GM23248 (cell line): ENCODE measurements around the gene COL11A2. TPM values are rescaled to one million over a fixed set of nuclear protein-coding genes. Genes with fewer than 3 reads are reported as not detected.

Experiments
- DNase-seq: peaks from one replicate; pipeline ENCODE4 v3.0.0-alpha.2; 2015
- H2AFZ ChIP-seq: fragments of 200-600 bp; sonication (generic); 2 replicates; pipeline ENCODE4 v1.6.1; 2016; ENCODE audit warnings: antibody characterized with exemption
- H3F3A ChIP-seq: fragments of 200-600 bp; sonication (generic); 2 replicates; pipeline ENCODE4 v1.6.1; 2016; ENCODE audit warnings: mild to moderate bottlenecking, antibody characterized with exemption, mixed run types; ENCODE audit not compliant: insufficient read depth
- H3K27ac ChIP-seq: fragments of 200-600 bp; sonication (generic); 2 replicates; pipeline ENCODE4 v1.5.1; 2016; ENCODE audit warnings: mild to moderate bottlenecking
- H3K27me3 ChIP-seq: fragments of 200-600 bp; sonication (generic); replicated peaks from 2 replicates; pipeline ENCODE4 v1.6.1; 2016; ENCODE audit warnings: mild to moderate bottlenecking; ENCODE audit not compliant: insufficient read depth
- H3K36me3 ChIP-seq: fragments of 200-600 bp; sonication (generic); 2 replicates; pipeline ENCODE4 v1.6.1; 2016; ENCODE audit warnings: low read depth, mild to moderate bottlenecking
- H3K4me1 ChIP-seq: fragments of 200-600 bp; sonication (generic); 2 replicates; pipeline ENCODE4 v1.6.1; 2016; ENCODE audit warnings: mild to moderate bottlenecking; ENCODE audit not compliant: insufficient read depth
- H3K4me2 ChIP-seq: fragments of 200-600 bp; sonication (generic); one replicate; pipeline ENCODE4 v1.6.1; 2016; ENCODE audit warnings: mild to moderate bottlenecking; ENCODE audit not compliant: unreplicated experiment
- H3K4me3 ChIP-seq: fragments of 200-600 bp; sonication (generic); 2 replicates; pipeline ENCODE4 v1.5.1; 2016; ENCODE audit warnings: mild to moderate bottlenecking
- H3K79me2 ChIP-seq: fragments of 200-600 bp; sonication (generic); 2 replicates; pipeline ENCODE4 v1.6.1; 2016; ENCODE audit warnings: mild to moderate bottlenecking; ENCODE audit not compliant: insufficient read depth
- H3K9ac ChIP-seq: fragments of 200-600 bp; sonication (generic); 2 replicates; pipeline ENCODE4 v1.6.1; 2016; ENCODE audit warnings: mild to moderate bottlenecking
- H3K9me2 ChIP-seq: fragments of 200-600 bp; sonication (generic); 2 replicates; pipeline ENCODE4 v1.6.1; 2016; ENCODE audit warnings: mixed run types, mild to moderate bottlenecking, moderate library complexity; ENCODE audit not compliant: insufficient read depth
- H3K9me3 ChIP-seq: fragments of 200-600 bp; sonication (generic); one replicate; pipeline ENCODE4 v1.6.1; 2017; ENCODE audit warnings: low read depth
- H4K20me1 ChIP-seq: fragments of 200-600 bp; sonication (generic); 2 replicates; pipeline ENCODE4 v1.6.0; 2016; ENCODE audit not compliant: insufficient read depth
- EZH2 ChIP-seq: fragments of 200-600 bp; sonication (generic); IDR thresholded peaks from 2 replicates; pipeline ENCODE4 v1.6.1; 2018; ENCODE audit warnings: antibody characterized with exemption, mild to moderate bottlenecking; ENCODE audit not compliant: insufficient read depth, poor library complexity, severe bottlenecking
- EZH2phosphoT487 ChIP-seq: fragments of 200-600 bp; sonication (generic); IDR thresholded peaks from 2 replicates; pipeline ENCODE4 v1.6.1; 2018; ENCODE audit warnings: antibody characterized with exemption, moderate library complexity, mild to moderate bottlenecking, low read depth; ENCODE audit not compliant: insufficient read depth
- WGBS, 2 experiments: methylation state at CpG; one replicate each; pipeline ENCODE4 v1.1.6; 2015 to 2017; ENCODE audit warnings: low lambda C conversion rate in 2 of 2, low coverage in 1 of 2; ENCODE audit errors: missing lambda C conversion rate in 2 of 2; 5-methylcytosine and 5-hydroxymethylcytosine counted together
- in situ Hi-C: fragments of 300-500 bp; cut with MboI; formaldehyde crosslinking; loops from 2 replicates; pipeline ENCODE4 v1.15.0; 2020
- polyA plus RNA-seq: library from polyadenylated mRNA; unstranded; fragments of >200 nt; fragmentation: Nextera tagmentation; extraction: Ambion mirVana; gene quantifications from 2 replicates; pipeline ENCODE4 v1.2.1, GENCODE V29; 2016
- total RNA-seq: library from RNA; depleted of rRNA; stranded (reverse); fragments of >200 nt; shearing (Covaris generic); gene quantifications from 2 replicates; pipeline ENCODE4 v1.2.3, GENCODE V29; 2014

Gene COL11A2
- total and polyA plus RNA-seq, 2 experiments from 2014 or later, result 0.31 to 0.32 TPM

DNA sequence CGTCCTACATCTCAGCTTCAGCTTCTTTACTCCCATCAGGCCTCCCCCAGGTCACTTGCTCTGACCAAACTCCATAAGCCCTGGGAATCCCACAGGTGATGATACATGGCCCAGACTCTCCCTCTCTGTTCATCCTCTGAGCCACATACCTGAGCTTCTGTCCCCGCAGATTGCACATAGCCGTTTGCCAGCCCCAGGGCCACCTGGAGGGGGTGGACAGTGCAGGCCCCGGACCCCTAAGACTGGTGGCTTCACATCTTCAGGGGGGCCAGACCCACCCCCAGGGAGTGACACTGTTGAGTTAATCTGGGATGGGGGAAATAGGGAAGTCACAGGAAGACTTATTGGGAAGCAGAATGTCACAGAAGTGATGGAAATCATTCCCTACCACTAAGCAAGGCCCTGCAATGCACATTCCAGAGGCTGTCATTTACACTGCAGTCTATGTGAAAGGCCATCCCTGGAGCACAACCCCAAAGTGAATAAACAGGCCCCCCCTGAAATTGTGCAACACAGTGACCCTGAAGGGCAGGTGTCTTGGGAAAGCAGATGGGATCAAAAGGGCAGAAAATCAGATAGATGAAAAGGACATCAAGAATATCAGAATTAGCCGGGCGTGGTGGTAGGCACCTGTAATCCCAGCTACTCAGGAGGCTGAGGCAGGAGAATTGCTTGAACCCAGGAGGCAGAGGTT lies 6.0 kb upstream of the COL11A2 start:
- Histone ChIP-seq H3K9me2 (no peaks in the 10 kb centered on the region), H3K9me3 (no peaks in the 10 kb centered on the region), H2AFZ (no peak overlapping the region), H3K79me2 (peaks cover 64% of the 10 kb centered on the region), H3K9ac (0 out of 2 replicates have a peak overlapping the region, but pooled peaks have one; percentile 8), H3K4me3 (no peak overlapping the region), H3K27ac (no peak overlapping the region), H3F3A (peaks cover 32% of the 10 kb centered on the region), H3K4me1 (peaks cover 9% of the 10 kb centered on the region; the same call in 1 of the 2 replicates), H3K4me2 (peak overlapping the region; percentile 4), H3K27me3 (no peaks in the 10 kb centered on the region), H3K36me3 (peaks cover 22% of the 10 kb centered on the region), H4K20me1 (no peaks in the 10 kb centered on the region; the same call in 1 of the 2 replicates)
- DNase-seq, result no peak
- WGBS, 2 experiments, result 89 to 92% methylated on average over 6 of the region's 6 CpGs
- no peak for TF ChIP-seq EZH2phosphoT487
- no peak for TF ChIP-seq EZH2
- in situ Hi-C loops, result no loop called here

GRCh38 chr6:33197431-33198048 lies 5.3 kb upstream of the COL11A2 start:
- in situ Hi-C loops, result no loop called here
- peak; percentile 84 for DNase-seq
- H3K4me3 ChIP-seq, result no peak overlapping the region
- H3K27me3 ChIP-seq, result no peaks in the 10 kb centered on the region; the same call in 1 of the 2 replicates
- peak overlapping the region; percentile 22; the same call in 1 of the 2 replicates for H3K9ac ChIP-seq
- peaks cover 6% of the 10 kb centered on the region; the same call in 1 of the 2 replicates for H3K4me1 ChIP-seq
- peaks cover 16% of the 10 kb centered on the region for H3K36me3 ChIP-seq
- no peaks in the 10 kb centered on the region; the same call in 1 of the 2 replicates for H4K20me1 ChIP-seq
- no peak overlapping the region for H2AFZ ChIP-seq
- H3K4me2 ChIP-seq, result peak overlapping the region; percentile 13
- H3K9me3 ChIP-seq, result no peaks in the 10 kb centered on the region
- H3K9me2 ChIP-seq, result no peaks in the 10 kb centered on the region
- H3F3A ChIP-seq, result peaks cover 25% of the 10 kb centered on the region
- H3K79me2 ChIP-seq, result peaks cover 57% of the 10 kb centered on the region
- TF ChIP-seq EZH2 (no peak), EZH2phosphoT487 (no peak)
- no peak overlapping the region for H3K27ac ChIP-seq
- 30 to 35% methylated on average over 12 of the region's 12 CpGs for WGBS, 2 experiments

DNA sequence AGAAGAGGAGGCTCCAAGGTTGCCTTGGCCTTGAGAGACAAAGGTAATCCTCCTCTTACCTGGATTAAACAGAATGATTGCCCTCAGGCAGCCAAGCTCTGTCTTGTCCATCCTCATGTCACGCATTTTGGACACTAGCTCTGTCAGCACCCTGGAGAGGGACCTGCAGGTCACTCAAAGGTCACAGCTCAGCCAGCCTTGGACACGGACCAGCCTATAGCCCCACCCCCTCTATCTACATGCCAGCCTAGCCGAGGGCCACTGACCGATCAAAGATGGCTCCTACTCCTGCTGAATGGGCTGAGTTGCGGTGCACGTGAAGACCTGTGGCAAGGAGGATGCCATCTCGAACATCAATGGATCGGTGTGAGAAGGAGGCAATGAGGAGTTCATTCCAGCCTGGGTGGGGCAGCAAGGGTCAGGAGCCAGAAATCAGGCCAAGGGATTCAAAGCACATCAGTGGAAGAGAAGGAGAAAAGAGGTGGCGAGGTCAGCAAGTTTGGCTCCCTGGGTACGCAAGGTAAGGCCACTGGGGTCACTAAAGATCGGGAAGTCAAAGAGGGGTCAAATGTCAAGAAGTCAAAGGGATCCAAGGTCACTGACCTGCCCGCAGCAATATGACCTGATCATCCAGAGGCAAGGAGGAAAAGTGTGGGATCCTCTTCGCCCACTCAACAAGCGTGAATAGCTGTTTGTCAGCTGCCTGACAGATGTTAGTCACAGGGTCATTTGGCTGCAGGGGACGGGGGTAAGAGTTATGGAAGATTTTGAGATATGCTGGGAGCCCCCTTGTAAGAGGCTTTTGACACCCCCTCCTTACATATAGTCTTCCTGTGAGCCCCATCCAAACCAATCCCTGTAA lies 3.3 kb upstream of the COL11A2 start:
- Histone ChIP-seq H2AFZ (no peak overlapping the region), H3K4me1 (no peaks in the 10 kb centered on the region), H4K20me1 (no peaks in the 10 kb centered on the region; the same call in 1 of the 2 replicates), H3K9me3 (no peaks in the 10 kb centered on the region), H3K4me3 (no peak overlapping the region), H3K9ac (no peak overlapping the region), H3K4me2 (no peak overlapping the region), H3K27me3 (peaks cover 15% of the 10 kb centered on the region), H3K79me2 (peaks cover 39% of the 10 kb centered on the region), H3K27ac (no peak overlapping the region), H3K36me3 (peaks cover 16% of the 10 kb centered on the region), H3F3A (peaks cover 19% of the 10 kb centered on the region; the same call in 1 of the 2 replicates), H3K9me2 (no peaks in the 10 kb centered on the region)
- TF ChIP-seq EZH2phosphoT487 (no peak), EZH2 (no peak)
- 86 to 93% methylated on average over 15 of the region's 15 CpGs for WGBS, 2 experiments
- in situ Hi-C loops, result no loop called here
- no peak for DNase-seq

DNA sequence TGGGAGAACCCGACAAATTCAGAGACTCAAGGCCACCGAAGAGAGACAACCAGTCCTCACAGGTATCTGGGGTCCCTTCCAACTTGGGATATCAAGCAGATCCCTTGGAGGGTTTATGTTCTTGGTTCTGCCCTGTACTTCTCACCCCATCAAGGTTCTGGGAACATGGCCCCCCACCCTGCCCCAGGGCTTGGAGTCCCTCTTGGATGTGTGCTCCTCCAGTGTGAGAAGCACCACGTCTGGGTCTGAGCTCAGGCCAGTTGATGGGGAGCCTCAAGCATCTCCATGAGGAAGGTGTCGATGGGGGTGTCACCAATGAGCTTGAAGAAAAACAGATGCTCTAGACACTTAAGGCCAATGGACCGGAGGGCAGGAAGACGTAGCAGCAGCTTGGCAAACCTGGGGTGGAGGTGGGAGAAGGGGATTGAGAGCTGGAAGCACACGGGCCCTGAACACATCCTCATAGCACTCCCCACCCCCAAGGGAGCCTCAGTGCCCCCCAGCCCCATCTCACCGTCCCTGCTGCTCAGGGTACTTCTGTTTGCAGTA lies 2.2 kb upstream of the COL11A2 start:
- Histone ChIP-seq H3K79me2 (peaks cover 29% of the 10 kb centered on the region), H3K4me3 (no peak overlapping the region), H3K9ac (no peak overlapping the region), H2AFZ (no peak overlapping the region), H3K4me2 (no peak overlapping the region), H3K36me3 (peaks cover 16% of the 10 kb centered on the region), H3K9me3 (no peaks in the 10 kb centered on the region), H3F3A (peaks cover 19% of the 10 kb centered on the region; the same call in 1 of the 2 replicates), H3K27me3 (peaks cover 15% of the 10 kb centered on the region), H3K4me1 (no peaks in the 10 kb centered on the region), H4K20me1 (no peaks in the 10 kb centered on the region; the same call in 1 of the 2 replicates), H3K27ac (no peak overlapping the region), H3K9me2 (no peaks in the 10 kb centered on the region)
- no peak for DNase-seq
- in situ Hi-C loops, result no loop called here
- WGBS, 2 experiments, result 76 to 79% methylated on average over 8 of the region's 8 CpGs
- TF ChIP-seq EZH2 (no peak), EZH2phosphoT487 (no peak)
